ENCODE measurements around the gene SBF1.

GRCh38 chr22:50516891-50517290 lies 42.1 kb upstream of the SBF1 start:
- TF ChIP-seq CTCF (IDR thresholded peaks at IDR 0.05; ENCODE audit: poor library complexity, severe bottlenecking) (no peak), EZH2 (IDR thresholded peaks at IDR 0.05; ENCODE audit: borderline replicate concordance, insufficient read depth, low read length, poor library complexity, severe bottlenecking) (no peak)
